Measurements from ENCODE around the gene GAA. TPM values are rescaled to one million over a fixed set of nuclear protein-coding genes. Genes with fewer than 3 reads are reported as not detected.

GAA gene
- total and polyA plus RNA-seq, 2 of the 8 experiments (the other 6 are each of a cell fraction or from before 2014, with no cell fraction given): 14.8 to 30.0 TPM

DNA sequence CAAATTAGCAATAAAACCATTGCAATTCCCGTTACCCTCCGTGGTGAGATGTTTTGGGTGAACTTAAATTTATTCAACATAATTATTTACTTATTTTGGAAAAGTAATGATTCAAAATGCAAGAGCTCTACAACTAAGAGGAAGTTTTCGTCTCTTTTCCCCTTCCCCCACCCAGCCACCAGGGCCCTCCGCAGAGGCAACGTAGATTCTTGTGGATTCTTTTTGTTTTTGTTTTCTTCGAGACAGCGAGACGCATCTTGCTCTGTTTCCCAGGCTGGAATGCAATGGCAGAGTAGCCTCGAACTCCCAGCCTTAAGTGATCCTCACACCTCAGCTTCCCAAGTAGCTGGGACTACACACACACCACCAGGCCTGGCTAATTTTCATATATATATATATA lies 45.8 kb upstream of the GAA start:
- H3K79me2 ChIP-seq (ENCODE audit: control insufficient read depth in 1 of 2, insufficient read depth in 2 of 2, low read length in 2 of 2): no peaks in the 10 kb centered on the region
- H4K5ac ChIP-seq (ENCODE audit: insufficient read length, low read depth, low read length): no peak overlapping the region
- H3K4me1 ChIP-seq (replicated peaks in 1 of 4; ENCODE audit: control insufficient read depth in 3 of 4, insufficient read depth in 4 of 4, low read length in 3 of 4): no peaks in the 10 kb centered on the region
- no peaks in the 10 kb centered on the region for H4K20me1 ChIP-seq (replicated peaks in 1 of 2; ENCODE audit: control insufficient read depth in 1 of 2, insufficient read depth in 2 of 2, low read length in 2 of 2)
- DNase-seq (ENCODE audit: low read depth in 1 of 2, low spot score in 2 of 2) (no peak), FAIRE-seq (peak; percentile 19)
- H4K91ac ChIP-seq (replicated peaks; ENCODE audit: insufficient read length, low read length): no peak overlapping the region
- no peak overlapping the region for H2BK20ac ChIP-seq (ENCODE audit: low read length)
- no peak overlapping the region for H3K9ac ChIP-seq (replicated peaks in 1 of 4; ENCODE audit: extremely low read depth in 1 of 4, low read depth in 3 of 4, low read length in 3 of 4)
- CTCF ChIA-PET (ENCODE audit: partially characterized antibody): interaction anchor here (1.5 to 1.7 kb wide), 2 partner anchors 26 to 30 kb away, joined by 3 to 9 read pairs; no protein-coding TSS in a partner anchor
- no peak overlapping the region for H3K4me3 ChIP-seq (ENCODE audit: extremely low read depth in 1 of 4, insufficient read depth in 2 of 4, low read depth in 3 of 4, low read length in 4 of 4)
- no peaks in the 10 kb centered on the region for H3K79me1 ChIP-seq (ENCODE audit: low read depth, low read length)
- no peak overlapping the region for H2BK15ac ChIP-seq (ENCODE audit: low read length)
- no peak overlapping the region for H3K56ac ChIP-seq (replicated peaks; ENCODE audit: insufficient read length, low read depth, low read length)
- no peaks in the 10 kb centered on the region for H3K27me3 ChIP-seq (replicated peaks in 1 of 4; ENCODE audit: control insufficient read depth in 3 of 4, extremely low read depth in 1 of 4, insufficient read depth in 3 of 4, low read length in 3 of 4)
- H2BK5ac ChIP-seq (ENCODE audit: low read depth, low read length): no peak overlapping the region
- H2BK120ac ChIP-seq (replicated peaks; ENCODE audit: low read depth, low read length): no peak overlapping the region
- no peak overlapping the region for H3K4me2 ChIP-seq (ENCODE audit: insufficient read depth in 1 of 2, low read depth in 2 of 2, low read length in 2 of 2)
- H3K14ac ChIP-seq (ENCODE audit: insufficient read length): no peak overlapping the region
- 67% methylated on average over 9 of the region's 9 CpGs; no CpG with 5 or more reads in 1 of the 2 experiments for WGBS, 2 experiments (ENCODE audit: extremely low coverage in 1 of 2, insufficient coverage in 1 of 2, insufficient read length in 1 of 2, insufficient replicate concordance in 2 of 2, low coverage in 1 of 2, low lambda C conversion rate in 2 of 2, missing lambda C conversion rate in 1 of 2)
- H3K9me3 ChIP-seq (ENCODE audit: insufficient read depth in 2 of 2, low read depth in 1 of 2, low read length in 1 of 2): no peaks in the 10 kb centered on the region
- H3K4ac ChIP-seq (replicated peaks; ENCODE audit: insufficient read length, low read depth, low read length): no peak overlapping the region
- no peak overlapping the region; the same call in 1 of the 2 replicates for H3K18ac ChIP-seq (ENCODE audit: extremely low read depth, low read length)
- H2AFZ ChIP-seq (ENCODE audit: low read length): no peak overlapping the region
- no peaks in the 10 kb centered on the region for H3K36me3 ChIP-seq (ENCODE audit: control insufficient read depth in 2 of 4, insufficient read depth in 4 of 4, low read length in 3 of 4)
- no peak overlapping the region for H2AK5ac ChIP-seq (ENCODE audit: low read depth, low read length)
- H3K23me2 ChIP-seq (ENCODE audit: low read depth, low read length): no peaks in the 10 kb centered on the region
- H2BK12ac ChIP-seq (ENCODE audit: low read depth, low read length): no peak overlapping the region
- no peak overlapping the region for H4K8ac ChIP-seq (ENCODE audit: extremely low read depth, insufficient read depth, low read length)
- POLR2A ChIA-PET (ENCODE audit: partially characterized antibody): interaction anchor here (1.0 kb wide), 1 partner anchor 11 kb away, joined by 3 read pairs; no protein-coding TSS in a partner anchor
- H3K27ac ChIP-seq (ENCODE audit: low read depth, low read length): no peak overlapping the region
- H3K23ac ChIP-seq (ENCODE audit: insufficient read length): no peak overlapping the region
- TF ChIP-seq YY1 (IDR thresholded peaks at IDR 0.05; ENCODE audit: low read depth, low read length) (no peak), MAFK (IDR thresholded peaks at IDR 0.05; ENCODE audit: low read depth, low read length) (no peak), CHD2 (IDR thresholded peaks at IDR 0.05; ENCODE audit: low read length) (no peak), RAD21 (IDR thresholded peaks at IDR 0.05 in 1 of 2, conservative IDR thresholded peaks at IDR 0.05 in 1 of 2; ENCODE audit: low read depth in 2 of 2, low read length in 2 of 2) (0 out of 4 replicates have a peak, but pooled peaks of 1 of the 2 experiments have one; percentile 2), RBBP5 (IDR thresholded peaks at IDR 0.05; ENCODE audit: borderline replicate concordance, low read depth, low read length) (no peak), SIN3A (conservative IDR thresholded peaks at IDR 0.05 in 1 of 2, IDR thresholded peaks at IDR 0.05 in 1 of 2; ENCODE audit: low read depth in 1 of 2, low read length in 2 of 2) (no peak), JUN (IDR thresholded peaks at IDR 0.05; ENCODE audit: low read depth, low read length) (no peak), RFX5 (IDR thresholded peaks at IDR 0.05; ENCODE audit: borderline replicate concordance, low read depth, low read length) (no peak), TEAD4 (IDR thresholded peaks at IDR 0.05; ENCODE audit: low read depth, low read length) (peak; percentile 36; the same call in 1 of the 2 replicates), GABPA (IDR thresholded peaks at IDR 0.05; ENCODE audit: borderline replicate concordance, insufficient read depth, low read length) (no peak), TBP (IDR thresholded peaks at IDR 0.05; ENCODE audit: low read depth, low read length) (no peak), FOSL1 (IDR thresholded peaks at IDR 0.05; ENCODE audit: insufficient read depth, low read depth, low read length) (no peak)
- TF ChIP-seq, protein P1, sequence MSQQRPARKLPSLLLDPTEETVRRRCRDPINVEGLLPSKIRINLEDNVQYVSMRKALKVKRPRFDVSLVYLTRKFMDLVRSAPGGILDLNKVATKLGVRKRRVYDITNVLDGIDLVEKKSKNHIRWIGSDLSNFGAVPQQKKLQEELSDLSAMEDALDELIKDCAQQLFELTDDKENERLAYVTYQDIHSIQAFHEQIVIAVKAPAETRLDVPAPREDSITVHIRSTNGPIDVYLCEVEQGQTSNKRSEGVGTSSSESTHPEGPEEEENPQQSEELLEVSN (IDR thresholded peaks at IDR 0.05): no peak
